Stimulated activated CD4-positive, alpha-beta T cell treated with anti-CD3 and anti-CD28 coated beads, TNF-alpha, amount 100 ng/mL, for 1 hour (primary cell): Measurements from ENCODE around the gene CPED1.
"Not testable (repeated sequence)": the region's sequence is repeated elsewhere in the genome, so short reads cannot be mapped to it uniquely, and the experiment has no call there.

ENCODE experiments used
- DNase-seq, 3 donors: peaks; one replicate each; pipeline ENCODE4 v3.0.0-alpha.2; 2020; ENCODE audit warnings: low read depth in 3 of 3, low spot score in 1 of 3

The CPED1 gene

DNA sequence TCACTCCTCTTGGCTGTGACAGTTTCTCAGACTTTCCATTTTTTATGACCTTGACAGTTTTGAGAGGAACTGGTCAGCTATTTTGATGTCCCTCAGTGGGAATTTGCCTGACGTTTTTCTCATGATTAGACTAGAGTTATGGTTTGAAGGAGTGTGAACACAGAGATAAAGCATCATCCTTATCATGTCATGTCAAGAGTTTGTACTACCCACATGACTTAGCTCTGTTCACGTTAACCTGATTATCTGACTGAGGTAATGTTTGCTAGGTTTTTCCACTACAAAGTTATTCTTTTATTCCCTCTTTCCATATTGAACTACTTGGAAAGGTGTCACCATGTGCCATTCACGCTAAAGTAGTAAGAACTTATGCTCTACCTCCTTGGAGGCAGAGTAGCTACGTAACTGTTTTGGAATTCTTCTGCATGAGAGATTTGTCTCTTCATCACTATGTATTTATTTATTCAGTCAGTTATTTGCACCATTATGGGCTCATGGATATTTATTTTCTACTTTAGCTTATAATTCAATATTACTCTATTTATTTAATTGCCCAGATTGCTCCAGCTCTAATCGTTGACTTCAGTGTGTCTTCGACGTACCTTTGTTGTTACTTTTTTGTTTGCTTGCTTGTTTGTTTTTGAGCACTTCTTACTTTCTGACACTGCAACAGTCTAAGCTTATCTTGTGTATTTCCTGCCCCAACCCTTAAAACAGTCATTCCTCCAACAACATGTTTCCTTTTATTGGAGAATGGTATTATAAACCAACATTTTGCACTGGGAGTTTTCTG is 50.4 kb downstream of the CPED1 start:
- DNase-seq: no peak

DNA sequence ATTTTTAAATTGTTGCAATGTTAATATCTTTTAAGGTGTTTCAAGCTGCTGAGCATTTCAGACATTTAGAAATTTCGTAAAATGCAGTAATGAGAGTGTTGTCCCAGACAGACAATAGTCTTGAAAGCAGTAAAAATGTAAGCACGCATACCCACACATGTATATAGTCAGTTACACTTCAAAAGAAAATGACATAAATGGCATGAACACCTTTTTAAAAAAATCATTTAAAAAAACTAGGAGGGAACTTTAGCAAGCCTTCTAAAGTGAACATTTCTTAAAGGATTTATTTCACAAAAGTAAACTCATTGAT is 51.0 kb downstream of the CPED1 start:
- DNase-seq: no peak

DNA sequence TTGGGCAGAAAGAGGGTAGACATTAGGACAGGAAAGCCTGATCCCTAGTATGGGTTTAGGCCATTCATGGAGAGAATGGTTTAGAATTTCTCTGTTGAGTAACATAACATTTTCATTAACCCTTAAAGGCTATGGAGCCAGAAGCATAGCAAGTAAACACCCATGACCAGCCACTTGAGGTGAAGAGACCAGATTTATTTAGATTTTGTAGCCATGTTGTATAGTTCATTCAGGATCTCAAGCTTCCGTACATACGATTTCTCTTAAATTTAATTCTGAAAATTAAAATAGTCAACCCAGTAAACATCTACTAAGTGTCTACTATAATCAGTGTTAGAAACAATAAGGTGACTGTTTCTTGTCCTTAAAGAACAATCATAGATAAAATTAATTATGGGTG is 51.5 kb downstream of the CPED1 start:
- DNase-seq: no peak

DNA sequence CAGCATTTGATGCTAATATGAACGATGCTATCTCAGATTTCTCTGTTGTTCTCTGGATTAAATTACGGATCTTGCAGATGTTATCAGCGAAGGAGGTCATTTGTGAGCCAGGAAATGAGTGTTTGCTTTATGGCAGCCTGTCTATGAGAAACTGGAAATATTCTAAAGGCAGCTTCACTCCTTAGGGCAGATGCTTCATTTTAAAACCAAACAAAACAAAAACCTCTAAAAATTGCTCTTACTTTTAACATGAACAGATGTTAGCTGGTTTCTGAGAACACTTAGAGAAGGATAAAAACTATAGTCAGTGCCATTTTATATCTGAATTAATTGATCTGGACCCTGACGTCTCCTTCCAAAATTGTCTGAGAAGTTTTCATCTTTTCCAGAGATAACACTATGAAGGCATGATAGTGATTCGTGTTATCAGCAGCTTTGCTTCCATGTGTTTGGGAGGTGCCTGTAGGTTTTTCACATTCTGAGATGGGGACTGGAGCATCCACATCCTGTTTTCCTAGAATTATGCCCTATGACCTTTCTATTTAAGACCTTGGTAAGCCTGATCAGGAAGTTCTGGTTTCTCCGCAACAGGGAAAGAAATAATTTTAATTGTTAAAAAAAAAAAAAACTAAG is 53.1 kb downstream of the CPED1 start:
- DNase-seq: no peak

DNA sequence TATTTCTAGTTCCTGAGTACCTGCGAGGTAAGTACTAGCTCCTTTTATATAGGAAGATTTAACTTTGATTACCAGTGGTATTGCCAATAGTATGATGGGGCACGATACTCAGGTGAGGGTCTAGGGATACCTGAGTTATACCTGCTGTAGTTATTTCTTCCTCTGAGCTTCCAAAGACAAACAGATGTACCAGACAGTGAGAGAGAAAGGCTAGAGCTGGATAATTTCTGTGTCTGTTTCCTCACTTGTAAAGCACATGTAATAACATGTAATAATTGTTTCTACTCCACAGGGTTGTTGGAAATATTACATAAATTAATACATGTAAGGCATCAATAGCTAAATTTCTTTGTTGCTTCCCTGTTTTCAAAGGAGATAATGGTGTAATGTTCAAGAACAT is 53.7 kb downstream of the CPED1 start:
- DNase-seq: no peak

DNA sequence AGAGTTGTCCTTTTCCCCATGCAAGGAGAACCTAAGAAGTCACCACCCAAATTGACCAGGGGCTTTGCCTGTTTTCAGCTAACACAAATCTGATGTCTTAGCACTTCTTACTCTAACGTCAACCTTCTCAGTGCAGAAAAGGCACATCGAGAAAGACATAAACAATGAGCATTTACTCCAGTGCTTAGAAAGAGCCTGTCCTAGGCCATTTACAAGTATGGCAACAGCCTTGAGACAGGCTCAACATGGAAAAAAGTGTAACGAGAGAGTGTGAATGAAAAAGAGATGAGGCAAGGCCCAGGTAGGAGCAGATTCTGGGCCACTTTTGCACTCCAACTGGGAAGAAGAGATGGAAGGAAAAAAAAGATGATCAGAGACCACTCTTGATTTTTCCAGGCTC is 54.4 kb downstream of the CPED1 start:
- no peak for DNase-seq

DNA sequence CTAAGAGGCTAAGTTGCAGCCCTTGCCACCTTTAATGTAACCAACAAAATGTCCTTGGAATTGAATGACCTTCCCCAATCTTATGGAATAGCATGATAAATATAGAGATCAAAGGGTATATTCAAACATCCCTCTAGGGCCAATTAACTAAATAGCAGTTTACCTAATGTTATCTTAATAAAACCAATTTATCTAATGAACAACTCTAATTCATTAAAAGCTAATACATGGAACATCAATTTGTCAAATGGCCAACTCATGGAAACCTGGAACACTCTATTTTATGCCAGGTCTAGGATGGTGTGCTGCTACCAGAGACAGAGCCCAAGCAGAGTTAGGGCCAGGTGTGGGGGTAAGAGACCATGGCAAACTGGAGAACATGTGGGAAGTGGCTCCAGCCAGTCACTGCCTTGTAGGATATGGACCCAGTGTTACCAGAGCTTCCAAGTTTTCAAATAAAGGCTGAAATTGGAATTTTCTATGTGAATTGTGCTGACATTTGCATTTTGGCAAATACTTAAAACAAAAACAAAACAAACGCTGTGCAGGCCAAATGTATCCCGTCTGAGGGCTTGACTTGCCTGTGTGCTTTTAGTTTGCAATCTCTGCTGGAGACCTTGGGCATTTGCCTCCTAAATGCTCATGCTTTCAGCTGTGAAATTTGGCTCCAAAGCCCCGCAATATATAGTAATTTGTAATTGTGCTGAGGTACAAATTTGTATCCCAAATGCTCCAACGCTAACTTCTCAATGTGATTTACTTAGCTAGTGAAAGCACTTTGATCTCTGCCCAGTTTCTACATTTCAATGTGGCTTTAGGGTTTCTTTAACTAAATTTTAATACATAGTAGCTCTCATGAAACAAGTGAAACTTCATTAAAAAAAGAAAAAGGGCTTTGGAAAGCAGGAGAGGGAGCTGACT is 55.1 kb downstream of the CPED1 start:
- DNase-seq: no peak

DNA sequence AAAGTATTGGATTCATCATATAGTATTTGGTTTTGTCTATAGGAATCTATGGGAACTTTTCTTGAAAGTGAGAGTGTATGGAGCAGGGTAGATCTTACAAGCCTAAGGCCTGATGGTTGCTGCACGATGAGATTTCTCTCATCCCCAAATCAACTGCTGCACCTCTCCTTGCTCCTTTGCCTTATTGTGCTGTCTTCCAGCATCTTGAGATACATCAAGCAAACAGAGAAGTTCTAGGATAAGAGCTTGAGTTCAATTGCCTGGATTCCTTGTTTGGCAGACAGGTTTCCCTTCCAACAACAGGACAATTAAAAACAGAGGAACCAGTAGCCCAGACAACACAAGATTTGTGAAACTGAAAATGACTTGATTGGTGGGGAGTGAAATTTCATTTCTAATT is 56.6 kb downstream of the CPED1 start:
- DNase-seq: no peak

DNA sequence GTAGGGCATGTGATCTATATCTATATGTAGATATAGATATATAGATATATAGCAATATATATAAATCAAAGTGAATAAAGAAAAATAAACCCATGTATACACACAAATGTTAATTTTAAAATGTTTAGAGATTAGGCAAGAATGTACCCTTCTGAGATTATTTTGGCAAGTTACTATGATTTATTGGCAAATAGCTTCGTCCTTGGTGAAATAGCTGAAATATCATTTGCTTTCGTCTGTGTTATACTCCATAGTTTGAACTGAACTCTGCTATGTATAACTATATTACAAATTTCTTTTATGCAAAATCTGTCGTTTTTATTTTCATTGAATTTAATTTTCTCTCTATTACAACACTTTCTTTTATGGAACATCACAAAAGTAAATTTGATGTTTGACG is 57.5 kb downstream of the CPED1 start:
- no peak for DNase-seq

DNA sequence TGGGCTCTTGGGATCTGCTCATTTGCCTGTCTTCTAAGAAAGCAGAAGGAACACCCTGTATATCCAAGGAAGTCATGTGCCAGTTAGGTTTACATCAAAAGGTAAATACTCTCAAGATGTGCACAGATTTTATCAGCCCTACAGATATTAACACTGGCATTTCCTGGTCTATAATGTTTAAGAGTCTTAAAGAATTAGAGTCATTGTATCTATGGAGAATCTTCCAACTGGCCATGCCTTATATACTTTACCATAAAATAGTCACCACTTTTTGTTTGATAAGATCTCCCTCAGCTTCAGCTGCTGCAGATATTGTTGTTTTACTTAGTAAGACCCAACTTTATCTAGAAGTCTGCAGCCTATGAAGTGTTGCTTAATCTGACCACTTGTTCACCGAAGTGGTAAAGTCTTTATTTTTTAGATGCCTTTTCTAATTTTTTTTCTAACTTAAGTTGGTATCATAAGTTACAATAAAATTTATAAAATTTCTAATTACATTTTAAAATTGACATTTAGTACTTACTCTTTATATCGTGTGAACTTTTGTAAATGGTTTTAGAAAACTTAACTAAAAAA is 58.5 kb downstream of the CPED1 start:
- DNase-seq: no peak

DNA sequence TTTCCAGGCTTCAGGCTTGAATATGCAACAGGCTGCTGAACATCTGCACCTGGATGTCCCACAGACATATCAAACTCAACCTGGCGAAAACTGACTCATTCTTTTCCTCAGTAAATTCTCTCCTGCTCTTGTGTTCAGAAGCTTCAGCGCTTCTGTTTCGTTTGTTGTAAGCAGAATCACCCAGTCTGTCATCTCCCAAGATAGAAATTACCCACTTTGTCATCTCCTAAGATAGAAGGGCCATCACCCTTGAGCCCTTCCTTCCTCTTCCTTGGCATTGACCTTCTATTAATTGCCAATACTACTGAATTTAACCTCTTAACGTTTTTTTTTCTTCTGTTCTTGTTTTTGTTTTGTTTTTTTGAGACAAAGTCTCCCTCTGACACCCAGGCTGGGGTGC is 59.7 kb downstream of the CPED1 start:
- DNase-seq: no peak

DNA sequence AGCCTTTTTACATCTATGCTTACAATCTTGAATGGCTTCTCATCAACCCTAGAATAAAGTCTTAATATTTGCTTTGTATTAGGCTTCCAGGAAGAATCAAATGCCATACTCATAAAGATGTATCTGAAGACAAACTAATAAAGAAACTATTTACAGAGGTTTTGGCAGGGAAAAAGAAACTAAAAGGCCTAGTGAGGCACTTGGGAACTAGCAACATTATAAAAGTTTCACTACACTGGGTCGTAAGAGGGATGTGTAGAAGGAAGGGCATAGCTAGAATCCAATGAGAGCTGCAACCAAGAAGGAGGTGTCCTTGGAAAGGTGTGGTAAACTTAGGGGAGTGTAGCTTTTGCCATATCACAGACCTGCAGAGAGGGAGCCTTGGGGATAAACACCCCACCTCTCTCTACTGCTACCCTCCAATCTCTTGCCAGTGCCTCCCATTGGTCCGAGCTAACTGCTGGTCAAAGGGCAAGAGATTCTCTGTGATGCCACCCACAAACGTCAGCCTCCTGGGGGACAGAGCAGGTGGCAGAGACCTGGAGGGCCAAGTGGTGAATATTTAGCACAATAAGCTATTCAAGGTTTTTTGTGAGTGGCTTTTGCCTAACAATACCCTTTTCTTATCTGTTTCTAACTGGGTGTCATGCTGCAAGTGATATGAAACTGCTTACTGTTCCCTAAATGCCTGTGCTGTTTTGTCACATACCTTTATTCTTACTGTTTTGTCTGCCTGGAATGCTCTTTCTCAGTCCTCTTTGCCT is 60.7 kb downstream of the CPED1 start:
- DNase-seq: no peak

DNA sequence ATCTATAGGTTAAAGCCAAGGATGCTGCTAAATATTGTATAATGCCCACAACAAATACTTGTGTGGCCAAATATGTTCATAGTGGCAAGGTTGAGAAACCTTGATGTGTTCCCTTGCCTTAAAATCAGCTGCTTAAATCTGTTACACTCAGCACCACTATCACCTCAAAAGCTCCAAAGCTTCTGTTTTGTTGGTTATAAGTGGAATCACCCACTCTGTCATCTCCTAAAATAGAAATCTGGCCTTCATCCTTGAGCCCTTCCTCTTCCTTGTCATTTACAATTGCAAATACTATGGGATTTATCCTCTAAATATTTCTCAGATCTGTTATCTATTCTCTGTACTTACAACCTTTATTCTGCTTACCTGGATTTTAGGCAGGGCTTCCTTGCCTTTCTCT is 61.4 kb downstream of the CPED1 start:
- DNase-seq: no peak

DNA sequence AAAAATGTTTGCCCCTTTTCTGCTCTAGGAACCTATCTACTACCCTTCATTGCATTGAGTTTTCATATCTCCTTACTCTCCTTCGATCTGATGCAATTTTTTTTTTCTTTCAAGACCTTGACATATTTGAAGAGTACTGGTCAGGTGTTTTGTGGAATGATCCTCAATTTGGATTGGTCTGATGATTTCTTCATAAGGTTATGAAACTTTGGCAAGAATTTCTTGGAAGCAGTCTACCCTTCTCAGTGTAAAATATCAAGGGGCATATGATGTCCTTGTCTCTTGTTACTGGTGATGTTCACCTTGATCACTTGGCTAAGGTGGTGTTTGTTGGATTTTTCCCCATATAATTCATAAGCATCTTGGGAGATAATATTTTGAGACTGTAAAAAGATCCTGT is 64.7 kb downstream of the CPED1 start:
- no peak for DNase-seq

DNA sequence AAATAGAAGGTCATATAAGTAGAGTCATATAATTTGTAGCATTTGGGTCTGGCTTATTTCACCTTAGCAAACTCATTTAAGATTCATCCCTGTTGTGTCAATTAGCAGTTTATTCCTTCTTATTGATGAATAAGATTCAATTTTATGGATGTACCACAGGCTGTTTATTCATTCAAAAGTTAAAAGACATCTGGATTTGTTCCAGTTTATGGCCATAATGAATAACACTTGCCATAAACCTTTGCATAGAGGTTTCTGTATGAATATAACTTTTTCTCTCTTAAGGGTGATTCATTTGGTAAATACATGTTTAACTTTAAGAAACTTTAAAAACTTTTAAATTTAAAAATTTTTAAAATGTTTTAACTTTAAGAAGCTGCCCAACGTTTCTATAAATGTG is 66.4 kb downstream of the CPED1 start:
- DNase-seq: no peak

DNA sequence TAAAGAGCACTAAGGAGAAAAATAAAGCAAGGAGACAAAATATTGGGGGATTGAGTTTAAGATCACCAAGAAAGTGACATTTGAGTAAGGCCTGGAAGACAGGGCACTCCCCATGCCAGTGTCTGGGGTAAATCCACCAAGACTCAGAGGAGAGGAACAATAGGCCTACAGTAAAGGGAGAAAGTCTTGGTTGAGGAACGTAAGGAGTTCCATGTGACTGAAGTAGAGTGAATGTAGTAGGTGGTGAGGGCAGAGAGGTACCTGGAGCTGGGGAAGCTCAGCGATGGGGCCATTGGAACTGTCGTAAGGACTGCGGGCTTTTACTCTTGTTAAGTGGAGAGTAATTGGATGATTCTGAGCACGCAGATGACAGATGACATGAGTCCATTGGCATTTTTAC is 69.4 kb downstream of the CPED1 start:
- no peak for DNase-seq

DNA sequence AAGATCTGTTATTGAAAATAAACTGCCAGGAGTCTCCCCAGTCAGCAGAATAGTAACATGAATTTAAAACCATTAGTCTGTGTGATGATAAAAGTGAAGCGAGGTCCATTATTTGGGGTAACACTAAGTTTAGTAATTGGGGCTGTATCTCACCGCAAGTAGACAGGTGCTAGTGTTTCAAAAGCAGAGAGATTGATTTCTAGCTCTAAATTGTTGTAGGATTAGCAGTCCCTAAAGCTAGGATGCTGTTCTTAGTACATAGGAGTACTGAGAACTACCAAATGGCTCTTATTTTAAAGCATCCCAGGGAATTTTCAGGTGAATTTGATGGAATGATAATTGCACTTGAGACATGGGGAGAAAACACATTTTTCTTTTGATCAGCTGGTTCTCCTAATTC is 70.5 kb downstream of the CPED1 start:
- no peak for DNase-seq

DNA sequence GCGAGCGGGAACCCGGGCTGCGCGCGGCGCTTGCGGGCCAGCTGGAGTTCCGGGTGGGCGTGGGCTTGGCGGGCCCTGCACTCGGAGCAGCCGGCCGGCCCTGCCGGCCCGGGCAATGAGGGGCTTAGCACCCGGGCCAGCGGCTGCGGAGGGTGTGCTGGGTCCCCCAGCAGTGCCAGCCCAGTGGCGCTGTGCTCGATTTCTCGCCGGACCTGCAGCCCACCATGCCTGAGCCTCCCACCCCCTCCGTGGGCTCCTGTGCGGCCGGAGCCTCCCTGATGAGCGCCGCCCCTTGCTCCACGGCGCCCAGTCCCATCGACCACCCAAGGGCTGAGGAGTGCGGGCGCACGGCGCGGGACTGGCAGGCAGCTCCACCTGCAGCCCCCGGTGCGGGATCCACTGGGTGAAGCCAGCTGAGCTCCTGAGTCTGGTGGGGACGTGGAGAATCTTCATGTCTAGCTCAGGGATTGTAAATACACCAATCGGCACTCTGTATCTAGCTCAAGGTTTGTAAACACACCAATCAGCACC is 71.5 kb downstream of the CPED1 start:
- DNase-seq: not testable (repeated sequence)

DNA sequence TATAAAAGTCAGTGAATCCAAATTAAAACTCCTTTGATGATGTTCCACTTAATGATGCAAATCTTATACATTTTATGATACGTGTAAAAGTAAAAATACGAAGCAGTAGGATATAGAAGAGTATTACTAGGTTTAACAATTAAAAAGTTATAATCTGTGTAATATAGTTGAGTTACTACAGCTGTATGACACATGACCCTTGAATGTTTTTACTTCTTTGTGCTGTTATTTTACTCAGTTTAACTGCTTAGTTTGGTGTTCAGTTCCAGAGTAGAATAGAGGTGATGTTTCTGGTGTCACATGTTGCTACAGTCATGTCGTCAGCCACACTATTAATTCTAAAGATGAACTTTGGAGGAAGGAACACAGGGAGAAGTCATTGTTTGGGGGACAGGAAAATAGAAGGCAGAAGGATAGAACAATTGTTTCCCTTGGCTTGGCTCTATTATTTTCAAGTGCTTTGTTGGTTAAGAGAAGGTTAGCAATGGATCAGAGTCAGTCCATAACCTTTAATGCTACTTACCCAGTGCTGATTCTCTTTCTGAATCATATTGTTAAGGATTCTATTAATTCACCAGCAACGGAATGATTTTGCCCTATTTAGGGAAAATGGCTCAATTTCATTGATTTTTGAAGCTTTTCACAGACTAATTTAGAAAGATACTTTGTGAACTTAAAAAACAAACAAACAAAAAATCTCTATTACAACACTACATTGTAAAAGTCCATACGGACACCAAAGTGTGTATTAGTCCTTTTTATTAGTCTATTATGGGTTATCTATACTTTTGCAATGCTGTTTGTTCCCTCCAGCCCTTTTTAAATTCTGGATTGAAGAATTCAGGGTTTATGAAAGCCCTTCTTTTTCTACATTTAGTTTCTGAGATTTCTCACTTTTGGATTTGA is 73.4 kb downstream of the CPED1 start:
- no peak for DNase-seq
